ENCODE data around the gene PAX5.
A peak's percentile ranks its signal among the peaks of the same experiment; 100 is the strongest.

PAX5 gene

DNA sequence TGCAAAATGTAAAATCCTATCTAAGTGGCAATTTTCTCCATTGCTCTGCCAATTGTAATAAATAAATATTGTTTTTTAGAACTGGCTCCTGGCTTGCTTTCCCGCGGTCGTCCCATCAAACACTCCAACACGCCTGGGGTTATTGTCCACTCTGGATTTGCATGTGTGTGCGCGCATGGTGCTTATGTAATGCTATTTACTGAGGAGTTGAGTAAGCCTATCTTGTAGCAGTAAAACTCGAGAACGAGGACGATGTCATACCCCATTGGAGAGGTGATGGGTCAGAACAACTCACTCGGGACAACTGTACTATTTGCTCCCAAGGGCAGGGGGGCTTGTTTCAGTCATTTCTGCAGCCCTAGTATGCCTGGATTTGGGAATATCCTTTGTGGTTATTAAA, 220.9 kb downstream of the PAX5 start:
- no peak for TF ChIP-seq ZFX (IDR thresholded peaks at IDR 0.05; ENCODE audit: borderline replicate concordance)
- TF ChIP-seq, protein P1, sequence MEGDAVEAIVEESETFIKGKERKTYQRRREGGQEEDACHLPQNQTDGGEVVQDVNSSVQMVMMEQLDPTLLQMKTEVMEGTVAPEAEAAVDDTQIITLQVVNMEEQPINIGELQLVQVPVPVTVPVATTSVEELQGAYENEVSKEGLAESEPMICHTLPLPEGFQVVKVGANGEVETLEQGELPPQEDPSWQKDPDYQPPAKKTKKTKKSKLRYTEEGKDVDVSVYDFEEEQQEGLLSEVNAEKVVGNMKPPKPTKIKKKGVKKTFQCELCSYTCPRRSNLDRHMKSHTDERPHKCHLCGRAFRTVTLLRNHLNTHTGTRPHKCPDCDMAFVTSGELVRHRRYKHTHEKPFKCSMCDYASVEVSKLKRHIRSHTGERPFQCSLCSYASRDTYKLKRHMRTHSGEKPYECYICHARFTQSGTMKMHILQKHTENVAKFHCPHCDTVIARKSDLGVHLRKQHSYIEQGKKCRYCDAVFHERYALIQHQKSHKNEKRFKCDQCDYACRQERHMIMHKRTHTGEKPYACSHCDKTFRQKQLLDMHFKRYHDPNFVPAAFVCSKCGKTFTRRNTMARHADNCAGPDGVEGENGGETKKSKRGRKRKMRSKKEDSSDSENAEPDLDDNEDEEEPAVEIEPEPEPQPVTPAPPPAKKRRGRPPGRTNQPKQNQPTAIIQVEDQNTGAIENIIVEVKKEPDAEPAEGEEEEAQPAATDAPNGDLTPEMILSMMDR (IDR thresholded peaks at IDR 0.05): no peak
- H3K27ac ChIP-seq: no peak overlapping the region

DNA sequence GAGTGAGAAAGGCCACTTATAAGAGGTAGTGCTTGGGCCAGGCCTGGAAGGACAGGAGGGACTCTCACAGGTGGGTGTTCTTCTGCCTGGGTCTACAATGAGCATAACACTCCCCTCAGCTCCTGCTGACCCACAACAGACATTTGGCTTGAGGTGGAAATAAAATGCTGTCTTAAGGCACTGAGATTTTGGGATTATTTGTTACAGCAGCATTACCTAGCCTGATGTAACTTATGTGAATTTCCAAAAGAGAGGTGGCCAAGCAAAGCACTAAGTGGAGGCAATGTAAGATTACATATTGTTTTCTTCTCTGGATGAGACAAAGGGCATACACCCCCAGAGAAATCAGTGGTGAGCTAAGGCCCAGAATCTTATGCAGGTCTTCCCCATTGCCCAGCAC, 221.5 kb downstream of the PAX5 start:
- TF ChIP-seq ZFX (IDR thresholded peaks at IDR 0.05; ENCODE audit: borderline replicate concordance): no peak
- TF ChIP-seq, protein P1 (IDR thresholded peaks at IDR 0.05): no peak
- H3K27ac ChIP-seq: no peak overlapping the region

DNA sequence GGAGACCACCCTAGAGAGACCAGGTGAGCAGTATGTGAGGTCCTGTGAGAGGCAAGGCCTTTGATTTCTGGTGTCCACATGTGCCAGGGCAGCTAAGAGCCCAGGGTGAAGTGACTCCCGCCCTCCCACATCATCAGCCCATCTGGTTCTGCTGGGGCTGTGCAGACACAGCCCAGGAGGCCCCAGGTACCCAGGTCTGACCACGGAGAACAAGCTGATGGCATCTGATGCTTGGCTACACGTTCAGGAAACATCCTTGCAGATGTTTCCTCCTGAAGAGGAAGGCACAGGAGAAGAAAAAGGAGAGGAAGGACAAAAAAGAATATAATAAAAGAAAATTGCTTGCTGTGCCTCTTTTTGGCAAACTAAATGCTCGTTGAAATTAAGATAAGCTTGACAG, 225.8 kb downstream of the PAX5 start:
- TF ChIP-seq, protein P1 (IDR thresholded peaks at IDR 0.05): no peak
- no peak for TF ChIP-seq ZFX (IDR thresholded peaks at IDR 0.05; ENCODE audit: borderline replicate concordance)
- H3K27ac ChIP-seq: no peak overlapping the region

GRCh38 chr9:36803961-36804360, 230.1 kb downstream of the PAX5 start:
- no peak overlapping the region for H3K27ac ChIP-seq
- no peak for TF ChIP-seq ZFX (IDR thresholded peaks at IDR 0.05; ENCODE audit: borderline replicate concordance)
- TF ChIP-seq, protein P1 (IDR thresholded peaks at IDR 0.05): no peak

DNA sequence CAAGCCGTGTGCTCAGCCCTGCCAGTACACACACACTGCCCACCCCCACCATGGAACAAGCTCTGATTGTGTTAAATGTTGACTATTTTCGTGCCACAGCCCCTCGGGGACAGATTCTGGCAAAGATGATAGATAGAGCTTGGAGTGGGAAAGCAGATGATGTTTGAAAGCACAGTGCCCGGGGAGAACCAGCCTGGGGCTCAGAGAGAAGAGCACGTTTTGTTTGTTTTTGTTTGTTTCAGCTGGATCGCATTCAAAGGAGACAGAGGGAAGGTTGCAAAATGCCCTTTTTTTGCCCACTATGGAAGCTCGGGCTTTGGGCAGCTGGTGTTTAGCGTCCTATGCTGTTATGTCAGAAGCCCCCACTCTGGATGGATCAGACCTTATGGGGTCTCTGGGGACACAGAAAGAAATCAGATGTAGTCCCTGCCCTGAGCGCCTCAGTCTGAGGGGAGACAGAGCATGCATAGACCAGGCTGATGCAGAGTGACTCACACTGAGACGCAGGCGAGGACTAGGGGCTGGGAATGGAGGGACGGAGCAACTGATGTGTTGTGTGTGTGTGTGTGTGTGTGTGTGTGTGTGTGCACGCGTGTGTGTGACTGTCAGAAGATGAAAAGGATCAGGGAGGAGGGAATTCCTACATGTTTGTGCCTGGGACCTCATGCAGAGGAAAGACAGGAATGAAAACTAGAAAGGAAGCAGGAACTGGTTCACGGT, 231.7 kb downstream of the PAX5 start:
- TF ChIP-seq, protein P1 (IDR thresholded peaks at IDR 0.05): no peak
- no peak for TF ChIP-seq ZFX (IDR thresholded peaks at IDR 0.05; ENCODE audit: borderline replicate concordance)
- no peak overlapping the region for H3K27ac ChIP-seq

DNA sequence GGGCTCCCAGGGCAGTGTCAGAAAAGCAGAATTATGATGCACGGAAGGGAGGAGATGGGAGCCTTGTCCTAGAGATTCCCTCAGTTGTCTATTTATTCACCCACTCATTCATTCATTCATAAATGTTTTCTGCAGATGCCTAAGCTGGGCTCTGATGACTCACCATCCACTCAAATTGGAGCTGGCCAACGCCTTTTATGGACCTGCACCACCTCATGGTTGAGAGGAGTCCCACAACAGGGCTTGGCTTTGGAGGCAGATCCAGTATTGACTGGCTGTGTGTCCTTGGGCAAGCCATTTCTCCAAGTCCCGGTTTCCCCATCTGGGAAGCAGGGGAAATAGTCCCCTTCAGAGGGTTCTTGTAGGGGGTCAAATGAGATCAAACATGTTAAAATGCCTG, 233.6 kb downstream of the PAX5 start:
- TF ChIP-seq, protein P1 (IDR thresholded peaks at IDR 0.05): no peak
- no peak for TF ChIP-seq ZFX (IDR thresholded peaks at IDR 0.05; ENCODE audit: borderline replicate concordance)
- H3K27ac ChIP-seq: no peak overlapping the region

DNA sequence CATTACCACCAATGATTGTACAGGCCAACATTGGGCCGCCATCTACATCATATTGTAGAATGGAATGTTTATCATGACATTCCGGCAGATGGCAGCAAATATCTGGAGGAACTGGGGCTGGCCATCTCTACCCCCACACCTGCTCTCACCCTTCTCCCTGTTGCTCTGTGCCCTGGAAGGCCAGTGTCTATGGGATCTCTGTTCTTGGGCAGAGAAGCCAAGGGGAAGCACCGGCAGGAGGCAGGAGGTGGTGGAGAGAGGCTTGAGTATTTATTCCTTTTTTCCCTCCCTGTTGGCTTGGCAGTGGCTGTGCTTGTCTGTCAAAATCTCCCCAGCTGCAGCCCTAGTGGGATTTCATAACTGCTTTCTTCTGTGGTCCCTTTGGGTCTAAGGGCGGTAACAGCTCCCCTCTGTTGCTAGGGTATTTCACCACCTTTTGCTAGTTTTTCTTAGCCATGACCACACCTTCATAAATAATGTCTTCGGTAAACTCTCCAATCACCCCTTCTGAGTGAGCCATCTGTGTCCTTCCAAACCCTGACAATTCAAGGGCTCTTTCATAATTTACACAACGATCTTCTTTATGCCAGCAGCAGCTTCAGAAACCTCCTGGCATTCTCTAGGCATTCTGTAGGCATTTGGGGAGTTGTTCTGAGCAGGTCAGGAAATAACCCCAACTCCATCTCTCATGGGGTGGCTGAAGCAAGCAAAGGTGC, 235.6 kb downstream of the PAX5 start:
- TF ChIP-seq, protein P1 (IDR thresholded peaks at IDR 0.05): peak; percentile 70
- no peak for TF ChIP-seq ZFX (IDR thresholded peaks at IDR 0.05; ENCODE audit: borderline replicate concordance)
- H3K27ac ChIP-seq: no peak overlapping the region
